Measurements from ENCODE around the gene GPC5.

DNA sequence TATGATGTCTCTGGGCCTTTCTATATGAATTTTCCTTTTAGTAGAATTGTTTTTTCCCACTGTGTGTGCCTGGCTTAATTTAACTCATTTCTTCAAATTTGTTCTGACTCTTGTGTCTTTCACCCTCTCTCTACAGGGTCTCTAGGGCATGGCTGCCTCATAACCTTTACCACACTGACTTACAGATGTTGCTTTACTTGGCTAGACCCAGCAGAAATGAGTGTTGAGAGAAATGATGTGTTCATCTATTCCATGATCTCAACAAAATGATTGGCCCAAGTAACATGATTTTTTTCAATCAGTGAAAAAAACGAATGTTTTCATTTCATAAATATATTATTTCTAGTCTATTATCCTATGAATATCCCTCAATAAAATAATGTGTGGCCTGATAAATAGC, 195.0 kb downstream of the GPC5 start:
- TF ChIP-seq, protein P1, sequence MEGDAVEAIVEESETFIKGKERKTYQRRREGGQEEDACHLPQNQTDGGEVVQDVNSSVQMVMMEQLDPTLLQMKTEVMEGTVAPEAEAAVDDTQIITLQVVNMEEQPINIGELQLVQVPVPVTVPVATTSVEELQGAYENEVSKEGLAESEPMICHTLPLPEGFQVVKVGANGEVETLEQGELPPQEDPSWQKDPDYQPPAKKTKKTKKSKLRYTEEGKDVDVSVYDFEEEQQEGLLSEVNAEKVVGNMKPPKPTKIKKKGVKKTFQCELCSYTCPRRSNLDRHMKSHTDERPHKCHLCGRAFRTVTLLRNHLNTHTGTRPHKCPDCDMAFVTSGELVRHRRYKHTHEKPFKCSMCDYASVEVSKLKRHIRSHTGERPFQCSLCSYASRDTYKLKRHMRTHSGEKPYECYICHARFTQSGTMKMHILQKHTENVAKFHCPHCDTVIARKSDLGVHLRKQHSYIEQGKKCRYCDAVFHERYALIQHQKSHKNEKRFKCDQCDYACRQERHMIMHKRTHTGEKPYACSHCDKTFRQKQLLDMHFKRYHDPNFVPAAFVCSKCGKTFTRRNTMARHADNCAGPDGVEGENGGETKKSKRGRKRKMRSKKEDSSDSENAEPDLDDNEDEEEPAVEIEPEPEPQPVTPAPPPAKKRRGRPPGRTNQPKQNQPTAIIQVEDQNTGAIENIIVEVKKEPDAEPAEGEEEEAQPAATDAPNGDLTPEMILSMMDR (IDR thresholded peaks at IDR 0.05) = no peak
- no peak for TF ChIP-seq EZH2 (IDR thresholded peaks at IDR 0.05)
